RWPE2 (cell line): ENCODE measurements around the gene LRRC42.
"Not testable (repeated sequence)": the region's sequence is repeated elsewhere in the genome, so short reads cannot be mapped to it uniquely, and the experiment has no call there.

Experiments
- ATAC-seq: fragments of 200-7000 bp; cut with Tn5 transposase; 3 replicates; pipeline ENCODE4 v1.9.1; 2021; ENCODE audit warnings: low read depth
- DNase-seq: peaks from one replicate; pipeline ENCODE4 v3.0.0-alpha.2; 2020; ENCODE audit warnings: low spot score
- H3K27ac ChIP-seq: fragments of 450-650 bp; 2 replicates; pipeline ENCODE4 v1.5.1; 2017; ENCODE audit warnings: mild to moderate bottlenecking; ENCODE audit not compliant: poor library complexity, severe bottlenecking
- H3K27me3 ChIP-seq: fragments of 250-450 bp; sonication (Bioruptor Pico); 2 replicates; pipeline ENCODE4 v1.5.1; 2021; ENCODE audit warnings: mild to moderate bottlenecking, moderate library complexity; ENCODE audit not compliant: insufficient read depth, poor library complexity, severe bottlenecking
- H3K36me3 ChIP-seq: fragments of 250-450 bp; sonication (Bioruptor Pico); 2 replicates; pipeline ENCODE4 v1.5.1; 2020; ENCODE audit warnings: low read depth, mild to moderate bottlenecking, moderate library complexity
- H3K4me1 ChIP-seq: fragments of 250-450 bp; sonication (Bioruptor Pico); 2 replicates; pipeline ENCODE4 v1.5.1; 2021; ENCODE audit warnings: mild to moderate bottlenecking, moderate library complexity; ENCODE audit not compliant: insufficient read depth, poor library complexity, severe bottlenecking
- H3K4me3 ChIP-seq: fragments of 250-450 bp; sonication (Bioruptor Pico); 2 replicates; pipeline ENCODE4 v1.5.1; 2021; ENCODE audit warnings: mild to moderate bottlenecking, moderate library complexity; ENCODE audit not compliant: severe bottlenecking
- H3K9me3 ChIP-seq: fragments of 250-450 bp; sonication (Bioruptor Pico); 2 replicates; pipeline ENCODE4 v1.5.1; 2021; ENCODE audit warnings: mild to moderate bottlenecking, moderate library complexity; ENCODE audit not compliant: severe bottlenecking
- CTCF ChIP-seq: fragments of 450-650 bp; IDR thresholded peaks from one replicate; pipeline ENCODE4 v1.5.1; 2017; ENCODE audit warnings: mild to moderate bottlenecking, moderate library complexity; ENCODE audit not compliant: poor library complexity, severe bottlenecking

Gene LRRC42

GRCh38 chr1:53966794-53967193 lies 20.6 kb downstream of the LRRC42 start:
- no peak for ATAC-seq
- H3K9me3 ChIP-seq = no peaks in the 10 kb centered on the region
- no peak overlapping the region for H3K27ac ChIP-seq
- no peak overlapping the region for H3K4me3 ChIP-seq
- peaks cover 76% of the 10 kb centered on the region for H3K36me3 ChIP-seq
- TF ChIP-seq CTCF = no peak
- no peaks in the 10 kb centered on the region for H3K4me1 ChIP-seq
- no peak for DNase-seq
- H3K27me3 ChIP-seq = no peaks in the 10 kb centered on the region

GRCh38 chr1:53967409-53968124 lies 21.4 kb downstream of the LRRC42 start:
- no peak for TF ChIP-seq CTCF
- Histone ChIP-seq H3K27ac (no peak overlapping the region), H3K36me3 (peaks cover 68% of the 10 kb centered on the region), H3K4me3 (no peak overlapping the region), H3K9me3 (no peaks in the 10 kb centered on the region), H3K27me3 (no peaks in the 10 kb centered on the region), H3K4me1 (no peaks in the 10 kb centered on the region)
- no peak for DNase-seq
- ATAC-seq = no peak

- Histone ChIP-seq H3K9me3 (no peaks in the 10 kb centered on the region), H3K27ac (no peak overlapping the region), H3K4me1 (no peaks in the 10 kb centered on the region), H3K36me3 (peaks cover 63% of the 10 kb centered on the region), H3K27me3 (no peaks in the 10 kb centered on the region), H3K4me3 (no peak overlapping the region)
- no peak for DNase-seq
- no peak for TF ChIP-seq CTCF
- peak; percentile 51; the same call in 1 of the 3 replicates for ATAC-seq
Observed at GRCh38 chr1:53968125-53968513, 22.0 kb downstream of the LRRC42 start.

GRCh38 chr1:53969323-53969722 lies 23.2 kb downstream of the LRRC42 start:
- H3K4me1 ChIP-seq, DNase-seq, H3K9me3 ChIP-seq, H3K27me3 ChIP-seq, H3K27ac ChIP-seq, H3K4me3 ChIP-seq, ATAC-seq: not testable (repeated sequence)
- H3K36me3 ChIP-seq = peaks cover 55% of the 10 kb centered on the region

- Histone ChIP-seq H3K36me3 (peaks cover 39% of the 10 kb centered on the region), H3K9me3 (no peaks in the 10 kb centered on the region), H3K4me3 (no peak overlapping the region), H3K4me1 (no peaks in the 10 kb centered on the region), H3K27ac (no peak overlapping the region), H3K27me3 (no peaks in the 10 kb centered on the region)
- DNase-seq (no peak), ATAC-seq (no peak)
- no peak for TF ChIP-seq CTCF
Observed at GRCh38 chr1:53971718-53972117, 25.6 kb downstream of the LRRC42 start.
